ENCODE measurements around the gene TRIM2. TPM values are rescaled to one million over a fixed set of nuclear protein-coding genes. Genes with fewer than 3 reads are reported as not detected.

Gene TRIM2
- polyA plus RNA-seq, 1 of the 3 experiments (the other 2 are of a cell fraction) = 16.4 TPM

GRCh38 chr4:153215921-153216320 is 11.7 kb downstream of the TRIM2 start (continued):
- no peak for TF ChIP-seq GABPA (IDR thresholded peaks at IDR 0.05; ENCODE audit: low read depth)

- Histone ChIP-seq H3K9ac (no peak overlapping the region), H3K4me3 (ENCODE audit: low read depth in 2 of 2, low read length in 1 of 2) (no peak overlapping the region), H3K36me3 (replicated peaks in 1 of 2; ENCODE audit: control insufficient read depth in 1 of 2, insufficient read depth in 2 of 2, low read length in 1 of 2) (no peaks in the 10 kb centered on the region), H3F3A (replicated peaks; ENCODE audit: insufficient read depth) (peaks cover 3% of the 10 kb centered on the region), H3K9me3 (no peaks in the 10 kb centered on the region), H3K9me2 (no peaks in the 10 kb centered on the region), H3K79me2 (ENCODE audit: insufficient read depth) (no peaks in the 10 kb centered on the region), H4K20me1 (ENCODE audit: insufficient read depth) (no peaks in the 10 kb centered on the region), H3K4me2 (no peak overlapping the region), H2AFZ (ENCODE audit: low read depth) (no peak overlapping the region), H3K27me3 (ENCODE audit: insufficient read depth) (no peaks in the 10 kb centered on the region), H3K27ac (ENCODE audit: low read depth in 2 of 2, low read length in 1 of 2) (no peak overlapping the region), H3K4me1 (ENCODE audit: control insufficient read depth in 1 of 2, insufficient read depth in 2 of 2, low read depth in 1 of 2, low read length in 1 of 2) (peaks cover 0 to 8% of the 10 kb centered on the region in 2 experiments; a peak in 2 of 4 replicates)
- 77% methylated on average over 4 of the region's 4 CpGs for WGBS (ENCODE audit: low lambda C conversion rate)
- TF ChIP-seq GATA2 (CRISPR knock-in tag; IDR thresholded peaks at IDR 0.05) (no peak), PBX3 (IDR thresholded peaks at IDR 0.05) (no peak), TAF1 (IDR thresholded peaks at IDR 0.05; ENCODE audit: borderline replicate concordance, low read depth, low read length) (no peak), RFX5 (IDR thresholded peaks at IDR 0.05; ENCODE audit: low read length) (no peak), FOXJ3 (CRISPR knock-in tag; IDR thresholded peaks at IDR 0.05) (no peak), NRF1 (IDR thresholded peaks at IDR 0.05; ENCODE audit: low read depth, low read length) (no peak), FOXM1 (IDR thresholded peaks at IDR 0.05; ENCODE audit: low read depth) (no peak), IRF3 (IDR thresholded peaks at IDR 0.05; ENCODE audit: low read depth, low read length) (no peak), GABPA (IDR thresholded peaks at IDR 0.05; ENCODE audit: low read depth) (no peak), SIN3A (IDR thresholded peaks at IDR 0.05; ENCODE audit: borderline replicate concordance, low read depth, low read length) (no peak), TCF12 (IDR thresholded peaks at IDR 0.05) (no peak), ZBTB33 (IDR thresholded peaks at IDR 0.05; ENCODE audit: borderline replicate concordance, low read depth) (no peak), NFIC (IDR thresholded peaks at IDR 0.05; ENCODE audit: borderline replicate concordance) (no peak), EZH2phosphoT487 (IDR thresholded peaks at IDR 0.05; ENCODE audit: borderline replicate concordance, low read depth) (no peak), POLR2AphosphoS5 (IDR thresholded peaks at IDR 0.05; ENCODE audit: low read depth, low read length) (no peak), JUND (IDR thresholded peaks at IDR 0.05) (no peak), RAD21 (IDR thresholded peaks at IDR 0.05; ENCODE audit: low read length) (no peak), USF2 (IDR thresholded peaks at IDR 0.05; ENCODE audit: borderline replicate concordance, low read depth, low read length) (no peak), REST (IDR thresholded peaks at IDR 0.05; ENCODE audit: low read depth, low read length) (no peak)
- POLR2A ChIA-PET = no interaction called here
- CTCF ChIA-PET = interaction anchor here (1.2 kb wide), 1 partner anchor 9 kb away, joined by 3 read pairs; no protein-coding TSS in a partner anchor
- DNase-seq = no peak
These were observed 12.3 kb downstream of the TRIM2 start for GRCh38 chr4:153216546-153216945.
